Stimulated activated CD4-positive, alpha-beta T cell treated with anti-CD3 and anti-CD28 coated beads, Interleukin-4, amount 100 ng/mL, for 4 hours (primary cell): ENCODE results near the gene RTN1.

ENCODE experiments used
- DNase-seq, 2 experiments: peaks; one replicate each; pipeline ENCODE4 v3.0.0-alpha.2; 2020

The RTN1 gene

GRCh38 chr14:59849411-59850130 lies 21.0 kb downstream of the RTN1 start:
- DNase-seq: no peak

DNA sequence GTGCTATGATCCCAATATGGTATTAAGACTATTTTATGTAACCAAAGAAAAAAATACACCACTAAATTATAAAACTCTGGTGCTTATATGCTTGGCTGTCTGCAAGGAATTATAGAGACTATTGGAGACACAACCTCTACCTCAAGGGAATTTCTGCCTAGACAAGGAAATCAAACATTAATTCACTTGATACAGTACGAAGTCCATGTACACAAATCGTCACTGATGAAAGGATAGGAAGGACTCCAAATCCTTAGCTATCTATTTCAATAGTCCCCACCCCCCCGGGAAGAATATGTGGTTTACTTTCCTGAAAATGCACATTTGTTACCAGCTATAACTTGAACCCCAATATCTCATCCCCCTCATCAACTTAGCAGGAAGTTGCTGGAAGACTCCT lies 21.9 kb downstream of the RTN1 start:
- no peak for DNase-seq

- no peak for DNase-seq
Observed at GRCh38 chr14:59847711-59848110, 22.9 kb downstream of the RTN1 start.

DNA sequence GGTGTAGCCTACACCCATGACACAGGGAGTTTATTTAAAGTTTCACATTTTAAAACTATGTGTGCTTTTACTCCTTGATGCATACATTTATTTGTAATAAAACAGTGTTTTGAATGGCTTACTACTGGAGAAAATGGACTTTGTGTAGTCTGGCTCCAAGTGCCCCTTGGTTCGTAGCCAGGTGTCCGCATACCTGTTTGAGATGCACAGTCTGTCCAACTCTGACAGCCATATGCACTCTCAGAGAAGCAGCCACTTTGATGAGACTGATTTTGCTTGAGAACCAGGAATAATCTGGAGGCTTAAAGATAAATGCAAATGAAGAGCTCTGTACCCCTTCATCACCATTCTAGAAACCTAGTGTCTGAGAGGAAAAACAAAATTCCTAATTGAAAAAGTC lies 24.0 kb downstream of the RTN1 start:
- no peak for DNase-seq

- no peak for DNase-seq
Observed at GRCh38 chr14:59845245-59845644, 25.3 kb downstream of the RTN1 start.

- DNase-seq: no peak
Observed at GRCh38 chr14:59844186-59844812, 26.3 kb downstream of the RTN1 start.

DNA sequence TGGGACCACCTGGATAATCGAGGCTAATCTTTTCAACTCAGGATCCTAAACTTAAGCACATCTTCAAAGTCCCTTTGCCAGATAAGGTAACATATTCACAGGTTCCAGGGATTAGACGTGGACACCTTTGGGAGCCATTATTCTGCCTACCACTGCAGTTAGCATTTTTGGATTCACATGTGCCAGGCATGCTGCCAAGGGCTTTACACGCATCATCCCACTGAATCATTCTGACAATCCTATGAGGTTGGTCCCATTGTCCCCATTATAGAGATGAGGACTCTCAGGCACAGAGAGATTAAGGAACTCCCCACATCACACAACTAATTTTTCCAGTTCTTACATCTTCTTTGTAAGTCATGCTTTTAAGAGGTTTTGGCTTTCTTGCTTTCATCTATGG lies 34.5 kb downstream of the RTN1 start:
- no peak for DNase-seq

DNA sequence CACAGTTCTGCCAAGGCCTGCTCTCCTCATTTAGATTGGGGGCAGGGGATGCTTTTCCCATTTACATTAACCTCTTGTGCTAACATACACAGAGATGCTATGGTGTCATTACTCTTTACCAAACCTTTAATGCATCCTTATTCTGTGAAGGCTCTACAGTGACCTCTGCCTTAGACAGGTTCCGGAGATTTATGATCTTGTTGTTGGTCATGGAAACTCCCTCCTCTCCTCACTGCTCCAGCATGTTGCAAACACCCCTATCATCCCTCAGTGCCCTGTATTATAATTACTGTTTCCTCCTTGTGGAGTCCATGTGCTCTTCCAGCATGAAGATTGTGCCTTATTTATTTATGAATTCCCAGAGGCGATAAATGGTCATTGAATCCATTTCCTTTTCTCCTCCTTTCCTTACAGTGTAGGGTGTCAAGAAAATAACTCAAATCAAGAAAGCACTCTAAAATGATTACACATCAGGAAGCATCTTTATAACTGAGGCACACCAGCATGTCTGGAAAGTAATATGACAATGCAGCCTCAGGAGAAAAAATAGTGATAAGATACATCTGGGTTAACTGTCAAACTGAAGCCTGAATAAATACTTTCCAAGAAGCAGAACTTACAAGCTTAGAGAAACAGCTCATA lies 37.8 kb downstream of the RTN1 start:
- DNase-seq: no peak

DNA sequence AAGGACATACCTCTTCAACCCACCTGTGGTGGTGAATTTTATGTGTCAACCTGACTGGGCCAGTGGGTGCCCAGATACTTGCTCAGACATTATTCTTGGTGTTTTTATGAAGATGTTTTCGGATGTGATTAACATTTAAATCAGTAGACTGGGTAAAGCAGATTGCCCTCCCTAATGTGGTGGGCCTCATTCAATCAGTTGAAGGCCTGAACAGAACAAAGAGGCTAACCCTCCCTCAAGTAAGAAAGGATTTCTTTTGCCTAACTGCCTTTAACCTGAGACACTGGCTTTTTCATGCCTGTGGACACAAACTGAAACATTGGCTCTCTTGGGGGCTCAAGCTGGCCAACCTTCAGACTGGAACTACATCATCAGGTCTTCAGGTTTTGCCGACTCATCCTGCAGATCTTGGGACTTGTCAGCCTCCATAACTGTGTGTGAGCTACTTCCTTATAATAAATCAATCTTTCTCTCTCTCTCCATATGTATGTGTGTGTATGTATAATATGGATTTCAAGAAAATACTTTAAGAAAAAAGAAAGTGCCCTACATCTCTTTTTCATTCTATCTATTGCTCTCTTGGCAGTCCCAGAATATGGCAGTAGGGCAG lies 39.4 kb downstream of the RTN1 start:
- DNase-seq: no peak

DNA sequence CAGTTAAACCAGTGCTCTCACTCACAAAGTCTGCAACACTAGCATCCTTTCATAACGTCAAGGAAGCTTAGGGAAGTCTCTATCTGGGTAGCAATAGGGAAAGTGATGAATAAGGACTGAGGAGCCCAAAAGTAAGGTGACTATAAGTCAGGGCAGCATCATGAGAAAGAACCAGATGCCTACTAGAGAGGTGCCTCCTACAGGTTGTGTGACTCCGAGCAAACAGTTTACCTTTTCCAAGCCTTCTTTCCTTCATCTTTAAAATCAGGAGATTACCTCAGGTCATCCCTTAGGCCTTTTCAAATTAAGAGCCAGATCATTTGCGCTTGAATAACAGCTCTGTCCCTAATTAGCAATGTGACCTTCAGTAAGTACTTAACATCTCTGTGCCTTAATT lies 40.2 kb downstream of the RTN1 start:
- DNase-seq: no peak

GRCh38 chr14:59829469-59830337 lies 40.9 kb downstream of the RTN1 start:
- no peak for DNase-seq

- no peak for DNase-seq
Observed at GRCh38 chr14:59828276-59828675, 42.3 kb downstream of the RTN1 start.

DNA sequence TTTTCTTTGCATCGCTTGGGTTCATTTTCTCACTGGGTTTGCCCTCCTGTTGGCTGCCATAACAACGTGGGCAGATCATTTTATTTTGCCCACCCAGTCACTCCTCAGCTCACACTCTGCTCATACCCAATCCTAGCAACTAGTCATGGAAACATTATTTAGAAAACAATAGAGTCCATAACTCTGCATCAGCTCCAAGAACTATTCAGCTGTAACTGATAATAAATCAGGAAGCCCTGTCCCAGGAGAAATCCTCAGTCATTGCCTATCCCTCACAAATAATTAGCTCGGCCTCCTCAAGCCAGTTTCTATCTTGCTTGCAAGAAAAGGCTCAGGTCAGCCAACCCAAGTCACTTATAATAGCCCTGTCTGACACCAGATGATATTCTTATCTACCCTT lies 43.2 kb downstream of the RTN1 start:
- DNase-seq: no peak

DNA sequence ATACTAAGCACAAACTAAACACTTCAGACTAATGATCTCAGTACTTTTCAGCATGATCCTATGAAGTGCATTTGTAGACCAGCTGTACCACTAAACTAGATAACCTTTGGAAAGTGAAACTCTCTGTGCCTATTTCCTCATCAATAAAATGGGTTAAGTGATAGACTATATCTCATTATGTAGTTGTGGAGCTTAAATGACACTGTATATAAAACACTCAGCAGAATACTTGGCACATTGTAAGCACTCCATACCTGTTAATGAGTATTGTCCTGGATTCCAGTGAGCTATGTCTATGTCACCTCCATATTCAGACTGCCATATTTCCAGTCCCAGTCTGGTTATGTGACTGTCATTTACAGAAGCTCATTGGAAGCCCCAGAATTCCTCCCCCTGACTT lies 44.4 kb downstream of the RTN1 start:
- DNase-seq: no peak

DNA sequence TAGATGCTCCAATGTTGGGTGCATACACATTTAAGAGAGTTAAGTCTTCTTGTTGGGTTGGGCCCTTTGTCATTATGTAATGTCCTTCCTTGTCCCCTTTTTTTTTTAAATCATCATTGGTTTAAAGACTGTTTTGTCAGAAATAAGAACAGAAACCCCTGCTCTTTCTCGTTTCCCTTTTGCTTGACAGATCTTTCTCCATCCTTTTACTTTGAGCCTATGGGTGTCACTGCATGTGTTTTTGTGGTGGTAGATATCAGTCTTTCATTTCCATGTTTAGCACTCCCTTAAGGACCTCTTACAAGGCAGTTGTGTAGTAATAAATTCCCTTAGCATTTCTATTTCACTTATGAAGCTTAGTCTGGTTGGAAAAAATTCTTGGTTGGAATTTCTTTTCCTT lies 47.4 kb downstream of the RTN1 start:
- DNase-seq: no peak

GRCh38 chr14:59819446-59820088 lies 51.0 kb downstream of the RTN1 start:
- no peak for DNase-seq

GRCh38 chr14:59816941-59817340 lies 53.6 kb downstream of the RTN1 start:
- no peak for DNase-seq

- no peak for DNase-seq
Observed at GRCh38 chr14:59814988-59815387, 55.6 kb downstream of the RTN1 start.

GRCh38 chr14:59811815-59812214 lies 58.8 kb downstream of the RTN1 start:
- DNase-seq: no peak

DNA sequence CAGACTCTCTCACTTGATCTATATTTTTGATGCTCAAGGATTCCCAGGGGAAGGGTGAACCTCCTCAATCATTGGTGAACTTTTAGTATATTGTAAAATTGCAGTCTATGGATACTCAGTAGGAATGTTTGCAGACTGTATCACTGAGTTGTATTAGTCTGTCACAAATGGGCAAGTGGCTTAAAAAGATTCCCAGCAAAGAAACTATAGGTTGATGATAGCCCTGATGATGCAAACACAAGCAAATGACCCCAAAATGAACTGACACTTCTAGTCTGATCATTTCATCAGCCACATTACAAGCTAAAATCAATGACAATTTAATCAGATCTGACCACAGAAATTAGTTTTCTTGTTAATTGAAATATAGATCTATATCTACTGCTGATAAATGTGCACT lies 59.5 kb downstream of the RTN1 start:
- DNase-seq: no peak

GRCh38 chr14:59803052-59803540 lies 67.5 kb downstream of the RTN1 start:
- no peak for DNase-seq

DNA sequence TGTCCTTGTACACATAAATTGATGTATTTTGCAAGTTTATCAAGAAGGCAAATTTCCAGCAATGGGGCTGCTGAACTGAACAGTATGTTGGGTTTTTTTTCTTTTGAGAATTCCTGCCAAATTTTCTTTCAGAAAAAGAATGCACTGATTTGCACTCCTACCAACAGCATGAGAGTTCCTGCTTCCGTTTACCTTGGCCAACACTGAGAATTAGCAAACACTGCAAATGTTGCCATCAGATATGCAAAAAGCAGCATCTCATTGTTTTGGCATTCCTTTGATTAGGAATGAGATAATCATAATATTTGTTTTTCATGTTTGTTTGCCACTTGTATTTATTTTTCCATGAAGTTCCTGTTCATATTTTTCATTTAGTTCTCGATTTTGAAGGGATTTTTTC lies 82.4 kb downstream of the RTN1 start:
- no peak for DNase-seq
